ENCODE measurements around the gene RND1.
A peak's percentile ranks its signal among the peaks of the same experiment; 100 is the strongest.

RND1 gene

GRCh38 chr12:48810903-48811431, 54.7 kb downstream of the RND1 start:
- DNase-seq (ENCODE audit: low read depth in 2 of 2), result peak; percentile 67 to 69

- DNase-seq (ENCODE audit: low read depth in 2 of 2), result no peak
Observed at GRCh38 chr12:48807981-48808380, 57.7 kb downstream of the RND1 start.
